Mucosa of descending colon (tissue), 3 donors: ENCODE data around the gene KRT25. TPM values are rescaled to one million over a fixed set of nuclear protein-coding genes. Genes with fewer than 3 reads are reported as not detected.
"Not testable (repeated sequence)": the region's sequence is repeated elsewhere in the genome, so short reads cannot be mapped to it uniquely, and the experiment has no call there.

Source experiments
- ATAC-seq: fragments of 200-7000 bp; cut with Tn5 transposase; one replicate; pipeline ENCODE4 v1.9.1; 2020; ENCODE audit warnings: mild to moderate bottlenecking, moderate library complexity
- DNase-seq, 3 donors: peaks; one replicate each; pipeline ENCODE4 v3.0.0-alpha.2; 2020
- H3K36me3 ChIP-seq: fragments of 200-600 bp; one replicate; pipeline ENCODE4 v1.8.0; 2021; ENCODE audit warnings: low read depth, mild to moderate bottlenecking
- H3K4me1 ChIP-seq: fragments of 200-600 bp; one replicate; pipeline ENCODE4 v1.8.0; 2021; ENCODE audit warnings: low read depth, mild to moderate bottlenecking
- H3K4me3 ChIP-seq: fragments of 200-600 bp; one replicate; pipeline ENCODE4 v1.8.0; 2021; ENCODE audit warnings: mild to moderate bottlenecking
- H3K9me3 ChIP-seq: fragments of 200-600 bp; one replicate; pipeline ENCODE4 v1.8.0; 2021; ENCODE audit warnings: mild to moderate bottlenecking
- CTCF ChIP-seq: fragments of 200-600 bp; IDR thresholded peaks from one replicate; pipeline ENCODE4 v1.8.0; 2022; ENCODE audit warnings: antibody characterized with exemption, mild to moderate bottlenecking
- intact Hi-C, 2 donors: fragments of 100-400 bp; cut with DNase I in 1 of 2; cut with micrococcal nuclease in 1 of 2; formaldehyde crosslinking; loops; one replicate each; pipeline versions ENCODE4 v1.11.0 to v1.11.1; 2022; cut with DNase I, micrococcal nuclease
- total RNA-seq, 3 donors: library from RNA; stranded (reverse); fragmentation: NEBNext Ultra II Directional in 2 of 3; extraction: Animal tissue kit (Norgen Biotek cat#: 25700) in 2 of 3; gene quantifications; one replicate each; pipeline versions ENCODE4 v1.2.1 to v1.2.4, GENCODE V29; 2021 to 2023
- donor health status: DM: no; HTN: no; CAD: no; lungs with moderate emphysema.
- donor health status: DM: no; HTN: no; CAD: no.
- donor health status: DM: no; HTN: yes; CAD: no.

The KRT25 gene
- total RNA-seq, 3 donors from 2014 or later, result not detected

GRCh38 chr17:40760105-40761016 is 5.2 kb upstream of the KRT25 start:
- Histone ChIP-seq H3K4me3 (no peak overlapping the region), H3K4me1 (no peaks in the 10 kb centered on the region), H3K36me3 (no peaks in the 10 kb centered on the region), H3K9me3 (peaks cover 23% of the 10 kb centered on the region)
- intact Hi-C loops, result no loop called here
- DNase-seq (no peak), ATAC-seq (no peak)
- TF ChIP-seq CTCF, result no peak

- intact Hi-C loops, result no loop called here
- H3K9me3 ChIP-seq, result no peaks in the 10 kb centered on the region
- no peak for TF ChIP-seq CTCF
- no peak overlapping the region for H3K4me3 ChIP-seq
- DNase-seq (no peak), ATAC-seq (no peak)
- no peaks in the 10 kb centered on the region for H3K36me3 ChIP-seq
- H3K4me1 ChIP-seq, result no peaks in the 10 kb centered on the region
Measured at GRCh38 chr17:40753804-40754203, 1.3 kb downstream of the KRT25 start.

- intact Hi-C loops, result no loop called here
- Histone ChIP-seq H3K4me1 (no peaks in the 10 kb centered on the region), H3K4me3 (no peak overlapping the region), H3K9me3 (no peaks in the 10 kb centered on the region), H3K36me3 (no peaks in the 10 kb centered on the region)
- ATAC-seq (no peak), DNase-seq (no peak)
- TF ChIP-seq CTCF, result no peak
Measured at GRCh38 chr17:40751065-40751464, 4.1 kb downstream of the KRT25 start.

GRCh38 chr17:40750391-40750790 is 4.7 kb downstream of the KRT25 start:
- Histone ChIP-seq H3K4me3 (no peak overlapping the region), H3K36me3 (no peaks in the 10 kb centered on the region), H3K9me3 (no peaks in the 10 kb centered on the region), H3K4me1 (no peaks in the 10 kb centered on the region)
- intact Hi-C loops, result no loop called here
- no peak for TF ChIP-seq CTCF
- ATAC-seq (no peak), DNase-seq (no peak)

DNA sequence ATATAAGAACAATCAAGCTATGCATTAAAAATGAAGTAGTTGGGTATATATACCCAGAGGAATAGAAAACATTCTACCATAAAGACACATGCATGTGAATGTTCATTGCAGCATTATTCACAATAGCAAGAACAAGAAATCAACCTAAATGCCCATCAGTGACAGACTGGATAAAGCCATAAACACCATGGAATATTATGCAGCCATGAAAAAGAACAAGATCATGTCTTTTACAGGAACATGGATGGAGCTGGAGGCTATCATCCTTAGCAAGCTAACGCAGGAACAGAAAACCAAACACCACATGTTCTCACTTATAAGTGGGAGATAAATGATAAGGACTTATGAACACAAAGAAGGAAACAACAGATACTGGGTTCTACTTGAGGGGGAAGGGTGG is 6.5 kb downstream of the KRT25 start:
- H3K36me3 ChIP-seq, H3K4me3 ChIP-seq, DNase-seq, H3K4me1 ChIP-seq, H3K9me3 ChIP-seq, ATAC-seq, intact Hi-C loops: not testable (repeated sequence)

DNA sequence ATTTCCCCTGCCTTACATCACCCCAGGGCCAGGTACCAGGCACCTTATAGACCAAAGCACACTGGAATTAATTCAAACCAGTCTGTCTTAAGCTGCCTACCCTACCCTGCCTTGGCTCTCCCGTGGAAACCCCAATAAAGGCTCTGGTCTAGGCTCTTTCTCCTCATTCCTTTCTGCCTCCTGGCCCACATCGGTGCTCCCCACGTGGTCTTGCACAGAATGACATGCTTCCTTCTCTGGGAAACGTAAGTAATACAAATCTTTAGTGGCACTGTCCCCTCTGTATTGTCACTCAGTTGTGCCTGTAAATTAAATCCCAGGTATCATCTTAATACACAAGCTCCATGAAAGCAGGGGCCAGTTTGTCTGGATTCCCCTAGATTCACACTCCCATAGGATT is 16.6 kb downstream of the KRT25 start:
- ATAC-seq, result no peak
- intact Hi-C loops, result no loop called here

More for the DNA sequence above, 16.6 kb downstream of the KRT25 start:
- no peaks in the 10 kb centered on the region for H3K36me3 ChIP-seq
- peaks cover 5% of the 10 kb centered on the region for H3K9me3 ChIP-seq
- no peak for DNase-seq
- H3K4me1 ChIP-seq, result no peaks in the 10 kb centered on the region
- TF ChIP-seq CTCF, result no peak
- no peak overlapping the region for H3K4me3 ChIP-seq
